Measurements from ENCODE around the gene AGBL3. TPM values are rescaled to one million over a fixed set of nuclear protein-coding genes. Genes with fewer than 3 reads are reported as not detected.

AGBL3 gene
- total RNA-seq, 1 experiment from 2014 or later, result 2.1 TPM

DNA sequence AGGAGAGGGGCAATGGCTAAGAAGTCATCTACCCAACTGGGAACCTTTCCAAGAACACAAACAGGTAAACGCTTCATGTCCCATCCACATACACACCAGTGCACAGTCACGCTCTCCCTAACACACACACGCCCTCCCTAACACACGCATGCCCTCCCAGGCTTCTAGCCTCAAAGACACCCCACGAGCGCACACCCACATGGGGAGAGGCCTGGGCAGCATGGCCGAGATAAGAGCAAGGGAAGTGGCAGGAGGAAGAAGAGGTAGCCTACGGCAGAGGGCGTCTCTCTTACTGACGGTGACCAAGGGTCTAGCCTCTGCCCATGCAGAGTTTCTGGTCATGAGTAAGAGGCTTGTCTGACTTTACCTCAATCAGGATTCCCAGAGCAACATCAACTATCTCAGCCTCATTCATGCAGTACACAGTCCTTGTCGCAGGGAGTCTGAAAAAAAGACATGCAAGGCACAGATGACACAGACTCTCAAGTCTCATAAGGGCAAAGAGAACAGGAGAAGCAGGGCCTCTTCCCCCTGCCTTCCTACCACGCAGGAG is 181.1 kb downstream of the AGBL3 start (continued):
- TF ChIP-seq STAT6 (CRISPR knock-in tag; conservative IDR thresholded peaks at IDR 0.05; ENCODE audit: low read depth) (no peak), NFATC4 (CRISPR knock-in tag; IDR thresholded peaks at IDR 0.05) (no peak)

DNA sequence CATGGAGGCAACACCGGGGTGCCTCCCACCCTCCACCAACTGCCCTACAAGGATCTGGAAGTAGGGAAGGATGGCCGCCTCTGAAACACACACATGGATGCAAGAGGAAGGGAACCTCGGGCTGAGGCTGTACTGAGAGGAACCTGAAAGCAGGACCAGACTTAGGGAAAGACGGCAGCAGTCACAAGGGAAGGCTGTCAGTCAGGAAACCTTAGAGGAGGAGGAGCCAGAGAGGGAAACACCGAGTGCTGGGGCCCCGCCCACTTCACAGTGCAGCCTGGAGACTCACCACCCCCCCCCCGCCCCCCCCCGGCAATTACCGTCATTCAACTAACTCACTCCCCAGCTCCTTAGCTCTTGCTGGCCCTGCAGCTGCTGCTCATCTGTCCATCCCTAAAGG is 181.7 kb downstream of the AGBL3 start:
- H3K27me3 Mint-ChIP-seq (ENCODE audit: low read depth), result no peaks in the 10 kb centered on the region
- ChIA-PET CTCF (interaction anchor here (1.0 to 1.9 kb wide), 2 partner anchors 43 to 182 kb away, joined by 3 to 8 read pairs; partner anchors contain the start of genes AGBL3 and WDR91), POLR2A (no interaction called here)
- no peak overlapping the region for H3K27ac Mint-ChIP-seq
- ATAC-seq, result no peak
- H3K4me3 Mint-ChIP-seq, result no peak overlapping the region
- no peak for DNase-seq (ENCODE audit: low spot score)
- peaks cover 53% of the 10 kb centered on the region for H3K36me3 Mint-ChIP-seq
- H3K4me1 Mint-ChIP-seq, result peaks cover 31% of the 10 kb centered on the region
- H3K9me3 Mint-ChIP-seq, result peaks cover 5% of the 10 kb centered on the region
- TF ChIP-seq CREM (CRISPR knock-in tag; IDR thresholded peaks at IDR 0.05) (no peak), SMAD4 (CRISPR knock-in tag; IDR thresholded peaks at IDR 0.05) (no peak), STAT6 (CRISPR knock-in tag; conservative IDR thresholded peaks at IDR 0.05; ENCODE audit: low read depth) (no peak), MLX (CRISPR knock-in tag; IDR thresholded peaks at IDR 0.05) (no peak), FOXJ3 (CRISPR knock-in tag; IDR thresholded peaks at IDR 0.05; ENCODE audit: borderline replicate concordance) (no peak), NR2C2 (CRISPR knock-in tag; IDR thresholded peaks at IDR 0.05) (no peak), FOXP1 (CRISPR knock-in tag; IDR thresholded peaks at IDR 0.05; ENCODE audit: borderline replicate concordance) (no peak), ATF1 (CRISPR knock-in tag; IDR thresholded peaks at IDR 0.05) (no peak), TEAD4 (CRISPR knock-in tag; IDR thresholded peaks at IDR 0.05) (no peak), ATF6 (CRISPR knock-in tag; IDR thresholded peaks at IDR 0.05) (no peak), ZNF671 (CRISPR knock-in tag; IDR thresholded peaks at IDR 0.05) (no peak), OVOL2 (CRISPR knock-in tag; IDR thresholded peaks at IDR 0.05; ENCODE audit: borderline replicate concordance) (no peak)
- TF ChIP-seq, protein P1, sequence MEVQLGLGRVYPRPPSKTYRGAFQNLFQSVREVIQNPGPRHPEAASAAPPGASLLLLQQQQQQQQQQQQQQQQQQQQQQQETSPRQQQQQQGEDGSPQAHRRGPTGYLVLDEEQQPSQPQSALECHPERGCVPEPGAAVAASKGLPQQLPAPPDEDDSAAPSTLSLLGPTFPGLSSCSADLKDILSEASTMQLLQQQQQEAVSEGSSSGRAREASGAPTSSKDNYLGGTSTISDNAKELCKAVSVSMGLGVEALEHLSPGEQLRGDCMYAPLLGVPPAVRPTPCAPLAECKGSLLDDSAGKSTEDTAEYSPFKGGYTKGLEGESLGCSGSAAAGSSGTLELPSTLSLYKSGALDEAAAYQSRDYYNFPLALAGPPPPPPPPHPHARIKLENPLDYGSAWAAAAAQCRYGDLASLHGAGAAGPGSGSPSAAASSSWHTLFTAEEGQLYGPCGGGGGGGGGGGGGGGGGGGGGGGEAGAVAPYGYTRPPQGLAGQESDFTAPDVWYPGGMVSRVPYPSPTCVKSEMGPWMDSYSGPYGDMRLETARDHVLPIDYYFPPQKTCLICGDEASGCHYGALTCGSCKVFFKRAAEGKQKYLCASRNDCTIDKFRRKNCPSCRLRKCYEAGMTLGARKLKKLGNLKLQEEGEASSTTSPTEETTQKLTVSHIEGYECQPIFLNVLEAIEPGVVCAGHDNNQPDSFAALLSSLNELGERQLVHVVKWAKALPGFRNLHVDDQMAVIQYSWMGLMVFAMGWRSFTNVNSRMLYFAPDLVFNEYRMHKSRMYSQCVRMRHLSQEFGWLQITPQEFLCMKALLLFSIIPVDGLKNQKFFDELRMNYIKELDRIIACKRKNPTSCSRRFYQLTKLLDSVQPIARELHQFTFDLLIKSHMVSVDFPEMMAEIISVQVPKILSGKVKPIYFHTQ (CRISPR knock-in tag; IDR thresholded peaks at IDR 0.05), result no peak
- TF ChIP-seq, protein P2, sequence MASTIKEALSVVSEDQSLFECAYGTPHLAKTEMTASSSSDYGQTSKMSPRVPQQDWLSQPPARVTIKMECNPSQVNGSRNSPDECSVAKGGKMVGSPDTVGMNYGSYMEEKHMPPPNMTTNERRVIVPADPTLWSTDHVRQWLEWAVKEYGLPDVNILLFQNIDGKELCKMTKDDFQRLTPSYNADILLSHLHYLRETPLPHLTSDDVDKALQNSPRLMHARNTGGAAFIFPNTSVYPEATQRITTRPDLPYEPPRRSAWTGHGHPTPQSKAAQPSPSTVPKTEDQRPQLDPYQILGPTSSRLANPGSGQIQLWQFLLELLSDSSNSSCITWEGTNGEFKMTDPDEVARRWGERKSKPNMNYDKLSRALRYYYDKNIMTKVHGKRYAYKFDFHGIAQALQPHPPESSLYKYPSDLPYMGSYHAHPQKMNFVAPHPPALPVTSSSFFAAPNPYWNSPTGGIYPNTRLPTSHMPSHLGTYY (CRISPR knock-in tag; IDR thresholded peaks at IDR 0.05), result no peak
- TF ChIP-seq, protein P3, sequence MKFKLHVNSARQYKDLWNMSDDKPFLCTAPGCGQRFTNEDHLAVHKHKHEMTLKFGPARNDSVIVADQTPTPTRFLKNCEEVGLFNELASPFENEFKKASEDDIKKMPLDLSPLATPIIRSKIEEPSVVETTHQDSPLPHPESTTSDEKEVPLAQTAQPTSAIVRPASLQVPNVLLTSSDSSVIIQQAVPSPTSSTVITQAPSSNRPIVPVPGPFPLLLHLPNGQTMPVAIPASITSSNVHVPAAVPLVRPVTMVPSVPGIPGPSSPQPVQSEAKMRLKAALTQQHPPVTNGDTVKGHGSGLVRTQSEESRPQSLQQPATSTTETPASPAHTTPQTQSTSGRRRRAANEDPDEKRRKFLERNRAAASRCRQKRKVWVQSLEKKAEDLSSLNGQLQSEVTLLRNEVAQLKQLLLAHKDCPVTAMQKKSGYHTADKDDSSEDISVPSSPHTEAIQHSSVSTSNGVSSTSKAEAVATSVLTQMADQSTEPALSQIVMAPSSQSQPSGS (CRISPR knock-in tag; IDR thresholded peaks at IDR 0.05; ENCODE audit: borderline replicate concordance, low read depth), result no peak
- TF ChIP-seq, protein P4, sequence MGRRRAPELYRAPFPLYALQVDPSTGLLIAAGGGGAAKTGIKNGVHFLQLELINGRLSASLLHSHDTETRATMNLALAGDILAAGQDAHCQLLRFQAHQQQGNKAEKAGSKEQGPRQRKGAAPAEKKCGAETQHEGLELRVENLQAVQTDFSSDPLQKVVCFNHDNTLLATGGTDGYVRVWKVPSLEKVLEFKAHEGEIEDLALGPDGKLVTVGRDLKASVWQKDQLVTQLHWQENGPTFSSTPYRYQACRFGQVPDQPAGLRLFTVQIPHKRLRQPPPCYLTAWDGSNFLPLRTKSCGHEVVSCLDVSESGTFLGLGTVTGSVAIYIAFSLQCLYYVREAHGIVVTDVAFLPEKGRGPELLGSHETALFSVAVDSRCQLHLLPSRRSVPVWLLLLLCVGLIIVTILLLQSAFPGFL (CRISPR knock-in tag; IDR thresholded peaks at IDR 0.05; ENCODE audit: borderline replicate concordance), result no peak
- TF ChIP-seq, protein P5, sequence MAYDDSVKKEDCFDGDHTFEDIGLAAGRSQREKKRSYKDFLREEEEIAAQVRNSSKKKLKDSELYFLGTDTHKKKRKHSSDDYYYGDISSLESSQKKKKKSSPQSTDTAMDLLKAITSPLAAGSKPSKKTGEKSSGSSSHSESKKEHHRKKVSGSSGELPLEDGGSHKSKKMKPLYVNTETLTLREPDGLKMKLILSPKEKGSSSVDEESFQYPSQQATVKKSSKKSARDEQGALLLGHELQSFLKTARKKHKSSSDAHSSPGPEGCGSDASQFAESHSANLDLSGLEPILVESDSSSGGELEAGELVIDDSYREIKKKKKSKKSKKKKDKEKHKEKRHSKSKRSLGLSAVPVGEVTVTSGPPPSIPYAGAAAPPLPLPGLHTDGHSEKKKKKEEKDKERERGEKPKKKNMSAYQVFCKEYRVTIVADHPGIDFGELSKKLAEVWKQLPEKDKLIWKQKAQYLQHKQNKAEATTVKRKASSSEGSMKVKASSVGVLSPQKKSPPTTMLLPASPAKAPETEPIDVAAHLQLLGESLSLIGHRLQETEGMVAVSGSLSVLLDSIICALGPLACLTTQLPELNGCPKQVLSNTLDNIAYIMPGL (CRISPR knock-in tag; IDR thresholded peaks at IDR 0.05), result no peak

Measured in WTC11 (cell line).